H1 (cell line): ENCODE data around the gene IGFBP6. TPM values are rescaled to one million over a fixed set of nuclear protein-coding genes. Genes with fewer than 3 reads are reported as not detected.

Experiments used
- CTCF ChIA-PET: fragments of 300-600 bp; sonication (Branson Sonifier 250); formaldehyde crosslinking; loops from one replicate; lab custom pipeline; 2021; ENCODE audit not compliant: partially characterized antibody; lab: Charles Lee
- POLR2A ChIA-PET: fragments of 300-600 bp; sonication (Branson Sonifier 250); formaldehyde crosslinking; loops from one replicate; lab custom pipeline; 2021; ENCODE audit warnings: inconsistent platforms; ENCODE audit not compliant: partially characterized antibody; lab: Charles Lee
- DNase-seq, 2 experiments: peaks; one replicate each; pipeline versions ENCODE4 v3.0.0 to v3.0.0-alpha.2; 2010 to 2022; ENCODE audit warnings: low spot score in 2 of 2, low read depth in 1 of 2, mixed read lengths in 1 of 2
- FAIRE-seq: peaks from 2 replicates; lab custom pipeline; 2011; peaks lifted over from hg19 to GRCh38; lab: Jason Lieb, UNC
- H2AFZ ChIP-seq: 2 replicates; pipeline ENCODE4 v1.8.1; 2012; ENCODE audit warnings: low read length, inconsistent platforms
- H2AK5ac ChIP-seq: 2 replicates; pipeline ENCODE4 v1.6.1; 2013; ENCODE audit warnings: low read depth, low read length
- H2BK120ac ChIP-seq: replicated peaks from 2 replicates; pipeline ENCODE3; 2013; ENCODE audit warnings: low read depth, low read length, inconsistent platforms
- H2BK12ac ChIP-seq: 2 replicates; pipeline ENCODE4 v1.6.1; 2013; ENCODE audit warnings: low read depth, low read length
- H2BK15ac ChIP-seq: 2 replicates; pipeline ENCODE4 v1.6.1; 2013; ENCODE audit warnings: low read length
- H2BK20ac ChIP-seq: 2 replicates; pipeline ENCODE4 v1.6.1; 2013; ENCODE audit warnings: low read length
- H2BK5ac ChIP-seq: 2 replicates; pipeline ENCODE4 v1.6.1; 2013; ENCODE audit warnings: low read depth, low read length
- H3K14ac ChIP-seq: 2 replicates; pipeline ENCODE4 v1.6.1; 2013; ENCODE audit warnings: inconsistent platforms; ENCODE audit not compliant: insufficient read length
- H3K18ac ChIP-seq: 2 replicates; pipeline ENCODE4 v1.6.1; 2013; ENCODE audit warnings: low read length; ENCODE audit errors: extremely low read depth
- H3K23ac ChIP-seq: 2 replicates; pipeline ENCODE4 v1.6.1; 2013; ENCODE audit warnings: inconsistent platforms; ENCODE audit not compliant: insufficient read length
- H3K23me2 ChIP-seq: 2 replicates; pipeline ENCODE4 v1.6.1; 2013; ENCODE audit warnings: low read depth, low read length
- H3K27ac ChIP-seq: 2 replicates; pipeline ENCODE4 v1.6.1; 2011; ENCODE audit warnings: low read depth, low read length, inconsistent platforms
- H3K27me3 ChIP-seq, 4 experiments: replicated peaks in 1 of 4; 1 replicate in 1 of 4; 2 replicates in 3 of 4; pipeline versions ENCODE4 v1.6.1 to v1.8.1; 2011 to 2013; ENCODE audit warnings: low read length in 3 of 4, mild to moderate bottlenecking in 3 of 4, inconsistent platforms in 2 of 4, mixed read lengths in 2 of 4, moderate library complexity in 1 of 4; ENCODE audit not compliant: control insufficient read depth in 3 of 4, insufficient read depth in 3 of 4; ENCODE audit errors: extremely low read depth in 1 of 4
- H3K36me3 ChIP-seq, 4 experiments: 2 replicates each; pipeline versions ENCODE4 v1.6.1 to v1.8.1; 2011 to 2013; ENCODE audit warnings: mild to moderate bottlenecking in 4 of 4, low read length in 3 of 4, moderate library complexity in 2 of 4, control low read depth in 1 of 4, inconsistent platforms in 1 of 4; ENCODE audit not compliant: insufficient read depth in 4 of 4, control insufficient read depth in 2 of 4
- H3K4ac ChIP-seq: replicated peaks from 2 replicates; pipeline ENCODE3; 2013; ENCODE audit warnings: low read length, low read depth, mixed read lengths, inconsistent platforms; ENCODE audit not compliant: insufficient read length
- H3K4me1 ChIP-seq, 4 experiments: replicated peaks in 1 of 4; 1 replicate in 1 of 4; 2 replicates in 3 of 4; pipeline versions ENCODE4 v1.6.1 to v1.8.1; 2011 to 2013; ENCODE audit warnings: low read length in 3 of 4, inconsistent platforms in 2 of 4, mixed read lengths in 1 of 4; ENCODE audit not compliant: insufficient read depth in 4 of 4, control insufficient read depth in 3 of 4
- H3K4me2 ChIP-seq, 2 experiments: 2 replicates each; pipeline versions ENCODE4 v1.6.1 to v1.8.1; 2011 to 2013; ENCODE audit warnings: low read depth in 2 of 2, low read length in 2 of 2, control low read depth in 1 of 2, inconsistent platforms in 1 of 2, mild to moderate bottlenecking in 1 of 2; ENCODE audit not compliant: insufficient read depth in 1 of 2
- H3K4me3 ChIP-seq, 4 experiments: fragments of 200-600, 300-600 bp in 1 of 4; sonication (generic), shearing (Covaris generic), sonication (Bioruptor Twin) in 1 of 4; 2 replicates each; pipeline versions ENCODE4 v1.5.1 to v1.8.1; 2011 to 2016; ENCODE audit warnings: low read length in 4 of 4, low read depth in 3 of 4, control low read depth in 2 of 4, inconsistent platforms in 2 of 4, mild to moderate bottlenecking in 2 of 4, mixed read lengths in 1 of 4, moderate library complexity in 1 of 4; ENCODE audit not compliant: insufficient read depth in 2 of 4; ENCODE audit errors: extremely low read depth in 1 of 4
- H3K56ac ChIP-seq: replicated peaks from 2 replicates; pipeline ENCODE3; 2013; ENCODE audit warnings: low read depth, mild to moderate bottlenecking, mixed read lengths, low read length, inconsistent platforms; ENCODE audit not compliant: insufficient read length
- H3K79me1 ChIP-seq: 2 replicates; pipeline ENCODE4 v1.6.1; 2013; ENCODE audit warnings: low read depth, low read length, control low read depth
- H3K79me2 ChIP-seq, 2 experiments: 2 replicates each; pipeline versions ENCODE4 v1.6.1 to v1.8.1; 2012 to 2013; ENCODE audit warnings: low read length in 2 of 2, mild to moderate bottlenecking in 2 of 2, inconsistent platforms in 1 of 2; ENCODE audit not compliant: insufficient read depth in 2 of 2, control insufficient read depth in 1 of 2
- H3K9ac ChIP-seq, 4 experiments: replicated peaks in 1 of 4; 1 replicate in 1 of 4; 2 replicates in 3 of 4; pipeline versions ENCODE4 v1.6.1 to v1.8.1; 2011 to 2013; ENCODE audit warnings: low read depth in 3 of 4, low read length in 3 of 4, control low read depth in 2 of 4, mild to moderate bottlenecking in 2 of 4, moderate library complexity in 2 of 4, inconsistent platforms in 1 of 4; ENCODE audit errors: extremely low read depth in 1 of 4
- H3K9me3 ChIP-seq, 2 experiments: 2 replicates each; pipeline versions ENCODE4 v1.6.1 to v1.8.1; 2012 to 2013; ENCODE audit warnings: mild to moderate bottlenecking in 2 of 2, moderate library complexity in 2 of 2, control low read depth in 1 of 2, inconsistent platforms in 1 of 2, low read depth in 1 of 2, low read length in 1 of 2, mixed read lengths in 1 of 2; ENCODE audit not compliant: insufficient read depth in 2 of 2
- H4K20me1 ChIP-seq, 2 experiments: replicated peaks in 1 of 2; 2 replicates each; pipeline versions ENCODE3 to v1.8.1; 2011 to 2013; ENCODE audit warnings: inconsistent platforms in 2 of 2, low read length in 2 of 2, mild to moderate bottlenecking in 1 of 2; ENCODE audit not compliant: insufficient read depth in 2 of 2, control insufficient read depth in 1 of 2
- H4K5ac ChIP-seq: 2 replicates; pipeline ENCODE4 v1.6.1; 2013; ENCODE audit warnings: low read length, low read depth, mixed read lengths, inconsistent platforms; ENCODE audit not compliant: insufficient read length
- H4K8ac ChIP-seq: 2 replicates; pipeline ENCODE4 v1.8.0; 2013; ENCODE audit warnings: mild to moderate bottlenecking, moderate library complexity, low read length, inconsistent platforms; ENCODE audit not compliant: insufficient read depth; ENCODE audit errors: extremely low read depth
- H4K91ac ChIP-seq: replicated peaks from 2 replicates; pipeline ENCODE3; 2013; ENCODE audit warnings: low read length, mixed read lengths, inconsistent platforms; ENCODE audit not compliant: insufficient read length
- CTBP2 ChIP-seq: IDR thresholded peaks from 2 replicates; pipeline ENCODE4 v1.7.0; 2011; ENCODE audit warnings: borderline replicate concordance, mild to moderate bottlenecking, moderate library complexity, mixed read lengths, low read length; ENCODE audit not compliant: insufficient read depth, insufficient read length
- EP300 ChIP-seq, 2 experiments: IDR thresholded peaks; 1 replicate in 1 of 2; 2 replicates in 1 of 2; pipeline ENCODE4 v1.6.1; 2011 to 2012; ENCODE audit warnings: low read depth in 2 of 2, low read length in 2 of 2, mild to moderate bottlenecking in 2 of 2, borderline replicate concordance in 1 of 2, inconsistent platforms in 1 of 2, moderate library complexity in 1 of 2
- HDAC6 ChIP-seq: IDR thresholded peaks from one replicate; pipeline ENCODE4 v1.7.1; 2012; ENCODE audit warnings: low read depth, mild to moderate bottlenecking, inconsistent platforms, low read length, moderate library complexity
- PHF8 ChIP-seq: fragments of 200-600 bp; sonication (generic); conservative IDR thresholded peaks from 2 replicates; pipeline ENCODE4 v1.7.1; 2012; ENCODE audit warnings: low read depth, mild to moderate bottlenecking, inconsistent platforms, low read length, moderate library complexity
- RFX5 ChIP-seq: IDR thresholded peaks from 2 replicates; pipeline ENCODE4 v1.6.1; 2011; ENCODE audit warnings: low read depth, low read length, improper control_type of control experiment, borderline replicate concordance
- SAP30 ChIP-seq: fragments of 300-600 bp; sonication (generic); IDR thresholded peaks from 2 replicates; pipeline ENCODE4 v1.7.1; 2012; ENCODE audit warnings: low read length, moderate library complexity, mild to moderate bottlenecking, inconsistent platforms; ENCODE audit not compliant: insufficient read depth, insufficient replicate concordance
- SP1 ChIP-seq: IDR thresholded peaks from 2 replicates; pipeline ENCODE4 v1.6.1; 2011; ENCODE audit warnings: low read depth, low read length
- SRF ChIP-seq: IDR thresholded peaks from 2 replicates; pipeline ENCODE4 v1.6.1; 2011; ENCODE audit warnings: mild to moderate bottlenecking, low read depth, low read length, moderate library complexity
- SUZ12 ChIP-seq: fragments of 200-600 bp; sonication (generic); IDR thresholded peaks from 2 replicates; pipeline ENCODE4 v1.6.1; 2012; ENCODE audit warnings: mild to moderate bottlenecking, inconsistent platforms, low read length, moderate library complexity, mixed read lengths
- TAF1 ChIP-seq: IDR thresholded peaks from 2 replicates; pipeline ENCODE4 v1.6.1; 2011; ENCODE audit warnings: mild to moderate bottlenecking, low read depth, low read length
- TBP ChIP-seq: IDR thresholded peaks from 2 replicates; pipeline ENCODE4 v1.6.1; 2011; ENCODE audit warnings: low read depth, low read length, improper control_type of control experiment
- WGBS, 2 experiments: shearing (Covaris generic) in 1 of 2; methylation state at CpG; one replicate each; pipeline versions ENCODE4 v1.1.6 to v1.1.7; 2013 to 2015; ENCODE audit warnings: low lambda C conversion rate in 2 of 2, mixed read lengths in 2 of 2, inconsistent platforms in 1 of 2, low coverage in 1 of 2, missing lambda C conversion rate in 1 of 2; ENCODE audit not compliant: insufficient replicate concordance in 2 of 2, insufficient coverage in 1 of 2, insufficient read length in 1 of 2; ENCODE audit errors: extremely low coverage in 1 of 2, missing lambda C conversion rate in 1 of 2; 5-methylcytosine and 5-hydroxymethylcytosine counted together
- polyA plus RNA-seq, 7 experiments: library from polyadenylated mRNA; depleted of rRNA in 3 of 7; stranded (reverse) in 5 of 7; unstranded in 2 of 7; fragments of >200 nt in 5 of 7; fragments of 200-250 nt in 2 of 7; gene quantifications; 1 replicate in 5 of 7; 2 replicates in 1 of 7; 4 replicates in 1 of 7; pipeline versions ENCODE4 v1.2.1 to v1.2.3, GENCODE V29; 2011 to 2013; ENCODE audit warnings: missing spikeins in 2 of 7, mixed read lengths in 2 of 7
- total RNA-seq: library from RNA; stranded (reverse); fragmentation: NEBNext Ultra II Directional; extraction: Animal tissue kit (Norgen Biotek cat#: 25700); gene quantifications from 2 replicates; pipeline ENCODE4 v1.2.1, GENCODE V29; 2021

IGFBP6 gene
- total and polyA plus RNA-seq, 2 of the 8 experiments (the other 6 are each of a cell fraction or from before 2014, with no cell fraction given) = 13.7 to 14.7 TPM

GRCh38 chr12:53049571-53050318 lies 47.7 kb upstream of the IGFBP6 start, which contains the start of gene TNS2:
TNS2 (plus strand) TSS chr12:53050065; CDS start chr12:53050186, 121 bp downstream.
- Histone ChIP-seq H3K18ac (peak within 1 kb of the TSS; percentile 88), H3K27ac (no peak within 1 kb of the TSS), H3K4ac (no peak within 1 kb of the TSS), H3K56ac (no peak within 1 kb of the TSS), H3K36me3 (peaks cover 0 to 5% (median 0%) of the 10 kb centered on the region in 4 experiments; a peak in 1 of 8 replicates), H3K23ac (no peak within 1 kb of the TSS), H3K79me2 (no peaks in the 10 kb centered on the region), H2BK5ac (peak within 1 kb of the TSS; percentile 87; the same call in 1 of the 2 replicates), H3K23me2 (peaks cover 32% of the 10 kb centered on the region), H3K4me1 (peaks cover 28 to 65% (median 51%) of the 10 kb centered on the region in 4 experiments), H4K8ac (peak within 1 kb of the TSS; percentile 11; the same call in 1 of the 2 replicates), H3K4me2 (peak within 1 kb of the TSS; percentile 78 to 98), H3K27me3 (peaks cover 0 to 12% (median 10%) of the 10 kb centered on the region in 4 experiments; a peak in 5 of 7 replicates), H4K20me1 (peaks cover 12 to 21% of the 10 kb centered on the region in 2 experiments), H4K91ac (peak within 1 kb of the TSS; percentile 29), H2BK15ac (no peak within 1 kb of the TSS; the same call in 1 of the 2 replicates), H3K9ac (no peak within 1 kb of the TSS), H3K9me3 (no peaks in the 10 kb centered on the region), H2BK12ac (peak within 1 kb of the TSS; percentile 63; the same call in 1 of the 2 replicates), H2BK120ac (no peak within 1 kb of the TSS), H3K14ac (no peak within 1 kb of the TSS), H3K79me1 (peaks cover 10% of the 10 kb centered on the region; the same call in 1 of the 2 replicates), H4K5ac (no peak within 1 kb of the TSS), H3K4me3 (peak within 1 kb of the TSS in 3 of 4 experiments; percentile 5 to 58 (median 11); a peak in 5 of 8 replicates), H2AK5ac (peak within 1 kb of the TSS; percentile 44; the same call in 1 of the 2 replicates), H2AFZ (no peak within 1 kb of the TSS), H2BK20ac (no peak within 1 kb of the TSS)
- POLR2A ChIA-PET = interaction anchor here (0.7 to 35.6 kb wide), 8 partner anchors 10 to 261 kb away, joined by 3 to 711 read pairs (median 4); partner anchors contain the start of gene EIF4B
- CTCF ChIA-PET = interaction anchor here (0.6 to 15.7 kb wide), 8 partner anchors 13 to 893 kb away, joined by 3 to 258 read pairs (median 4); partner anchors contain the start of genes IGFBP6 and SPRYD3
- FAIRE-seq (no peak), DNase-seq (peak in 1 of 2 experiments; percentile 70)
- 16% methylated on average over 16 of the region's 20 CpGs; no CpG with 5 or more reads in 1 of the 2 experiments for WGBS, 2 experiments
- no peak for TF ChIP-seq RFX5
- no peak for TF ChIP-seq SUZ12
- no peak for TF ChIP-seq EP300 (IDR thresholded peaks at IDR 0.05; ENCODE audit: borderline replicate concordance in 1 of 2, low read depth in 2 of 2, low read length in 2 of 2)
- TF ChIP-seq SRF = no peak
- TF ChIP-seq PHF8 = no peak
- no peak for TF ChIP-seq TAF1
- no peak for TF ChIP-seq SAP30
- TF ChIP-seq TBP = no peak
- TF ChIP-seq SP1 = no peak
- no peak for TF ChIP-seq HDAC6
- peak; percentile 13 for TF ChIP-seq CTBP2
